Measurements from ENCODE around the gene LRIT3.

LRIT3 gene

GRCh38 chr4:109833756-109834155 lies 14.2 kb upstream of the LRIT3 start:
- TF ChIP-seq CREB1 (IDR thresholded peaks at IDR 0.05; ENCODE audit: low read depth) (no peak), CEBPB (IDR thresholded peaks at IDR 0.05) (0 out of 2 replicates have a peak, but pooled peaks have one; percentile 11), NFIC (IDR thresholded peaks at IDR 0.05) (no peak), FOXM1 (IDR thresholded peaks at IDR 0.05; ENCODE audit: borderline replicate concordance, low read depth) (no peak)

- TF ChIP-seq TAF1 (IDR thresholded peaks at IDR 0.05; ENCODE audit: low read depth) (no peak), TCF12 (IDR thresholded peaks at IDR 0.05; ENCODE audit: low read depth) (no peak), YY1 (IDR thresholded peaks at IDR 0.05; ENCODE audit: low read depth) (no peak), MAX (IDR thresholded peaks at IDR 0.05) (no peak)
These were observed 10.9 kb upstream of the LRIT3 start for GRCh38 chr4:109836985-109837384.

- TF ChIP-seq NFIC (IDR thresholded peaks at IDR 0.05), result no peak
- TF ChIP-seq CEBPB (IDR thresholded peaks at IDR 0.05), result no peak
- no peak for TF ChIP-seq EP300 (IDR thresholded peaks at IDR 0.05; ENCODE audit: borderline replicate concordance)
- TF ChIP-seq CREB1 (IDR thresholded peaks at IDR 0.05; ENCODE audit: low read depth), result no peak
- no peak for TF ChIP-seq REST (IDR thresholded peaks at IDR 0.05; ENCODE audit: low read depth)
- no peak for TF ChIP-seq ZBTB7A (IDR thresholded peaks at IDR 0.05; ENCODE audit: low read depth)
- TF ChIP-seq USF1 (IDR thresholded peaks at IDR 0.05), result no peak
- TF ChIP-seq YY1 (IDR thresholded peaks at IDR 0.05; ENCODE audit: low read depth), result no peak
- TF ChIP-seq MAX (IDR thresholded peaks at IDR 0.05), result no peak
- TF ChIP-seq TAF1 (IDR thresholded peaks at IDR 0.05; ENCODE audit: low read depth), result no peak
- TF ChIP-seq TEAD4 (IDR thresholded peaks at IDR 0.05), result no peak
- TF ChIP-seq RAD21 (IDR thresholded peaks at IDR 0.05; ENCODE audit: low read depth), result no peak
- no peak for TF ChIP-seq EGR1 (IDR thresholded peaks at IDR 0.05)
- no peak for TF ChIP-seq TCF12 (IDR thresholded peaks at IDR 0.05; ENCODE audit: low read depth)
These were observed 1.4 kb upstream of the LRIT3 start for GRCh38 chr4:109846395-109847098.

GRCh38 chr4:109848501-109848900 lies 594 bp downstream of the LRIT3 start:
- TF ChIP-seq USF1 (IDR thresholded peaks at IDR 0.05) (no peak), ZBTB7A (IDR thresholded peaks at IDR 0.05; ENCODE audit: low read depth) (no peak), REST (IDR thresholded peaks at IDR 0.05; ENCODE audit: low read depth) (no peak), MAX (IDR thresholded peaks at IDR 0.05) (no peak), EGR1 (IDR thresholded peaks at IDR 0.05) (no peak), TCF12 (IDR thresholded peaks at IDR 0.05; ENCODE audit: low read depth) (no peak), FOXM1 (IDR thresholded peaks at IDR 0.05; ENCODE audit: borderline replicate concordance, low read depth) (no peak), RAD21 (IDR thresholded peaks at IDR 0.05; ENCODE audit: low read depth) (no peak), CEBPB (IDR thresholded peaks at IDR 0.05) (no peak), TAF1 (IDR thresholded peaks at IDR 0.05; ENCODE audit: low read depth) (no peak), CREB1 (IDR thresholded peaks at IDR 0.05; ENCODE audit: low read depth) (no peak), TEAD4 (IDR thresholded peaks at IDR 0.05) (no peak), YY1 (IDR thresholded peaks at IDR 0.05; ENCODE audit: low read depth) (no peak), NFIC (IDR thresholded peaks at IDR 0.05) (no peak), EP300 (IDR thresholded peaks at IDR 0.05; ENCODE audit: borderline replicate concordance) (no peak)

- TF ChIP-seq REST (IDR thresholded peaks at IDR 0.05; ENCODE audit: low read depth) (no peak), NFIC (IDR thresholded peaks at IDR 0.05) (no peak), YY1 (IDR thresholded peaks at IDR 0.05; ENCODE audit: low read depth) (no peak), RAD21 (IDR thresholded peaks at IDR 0.05; ENCODE audit: low read depth) (no peak), ZBTB7A (IDR thresholded peaks at IDR 0.05; ENCODE audit: low read depth) (no peak), TEAD4 (IDR thresholded peaks at IDR 0.05) (no peak), FOXM1 (IDR thresholded peaks at IDR 0.05; ENCODE audit: borderline replicate concordance, low read depth) (no peak), TAF1 (IDR thresholded peaks at IDR 0.05; ENCODE audit: low read depth) (no peak), CREB1 (IDR thresholded peaks at IDR 0.05; ENCODE audit: low read depth) (no peak)
These were observed 2.7 kb downstream of the LRIT3 start for GRCh38 chr4:109850601-109851000.
